Activated CD8-positive, alpha-beta T cell treated with anti-CD3 and anti-CD28 coated beads for 36 hours (primary cell): ENCODE measurements around the gene HRH3. TPM values are rescaled to one million over a fixed set of nuclear protein-coding genes. Genes with fewer than 3 reads are reported as not detected.

Experiments
- ATAC-seq: fragments of 200-7000 bp; cut with Tn5 transposase; one replicate; pipeline ENCODE4 v1.10.0; 2021; ENCODE audit warnings: mild to moderate bottlenecking, moderate library complexity
- CTCF ChIA-PET: fragments of 350-600 bp; sonication (Branson Sonifier 250); formaldehyde crosslinking; loops from one replicate; lab custom pipeline; 2021; ENCODE audit warnings: antibody characterized with exemption; lab: Charles Lee
- POLR2A ChIA-PET: fragments of 350-600 bp; sonication (Branson Sonifier 250); formaldehyde crosslinking; loops from one replicate; lab custom pipeline; 2021; ENCODE audit warnings: antibody characterized with exemption; lab: Charles Lee
- DNase-seq: peaks from one replicate; pipeline ENCODE4 v3.0.0-alpha.2; 2020
- H3K27ac Mint-ChIP-seq: one replicate; pipeline ENCODE4 v1.8.0; 2021; ENCODE audit warnings: mild to moderate bottlenecking, mixed read lengths
- H3K27me3 Mint-ChIP-seq: one replicate; pipeline ENCODE4 v1.8.0; 2021; ENCODE audit warnings: mixed read lengths
- H3K36me3 Mint-ChIP-seq: one replicate; pipeline ENCODE4 v1.8.0; 2021; ENCODE audit warnings: low read depth, mixed read lengths
- H3K4me1 Mint-ChIP-seq: one replicate; pipeline ENCODE4 v1.8.0; 2021; ENCODE audit warnings: low read depth, mixed read lengths
- H3K4me3 Mint-ChIP-seq: one replicate; pipeline ENCODE4 v1.8.0; 2021; ENCODE audit warnings: mild to moderate bottlenecking, moderate library complexity, mixed read lengths
- H3K9me3 Mint-ChIP-seq: one replicate; pipeline ENCODE4 v1.8.0; 2021; ENCODE audit warnings: mixed read lengths
- CTCF ChIP-seq: fragments of 200-600 bp; IDR thresholded peaks from one replicate; pipeline ENCODE4 v1.8.0; 2022; ENCODE audit warnings: antibody characterized with exemption, mild to moderate bottlenecking
- intact Hi-C: fragments of 100-400 bp; cut with micrococcal nuclease; formaldehyde crosslinking; loops from one replicate; pipeline ENCODE4 v1.10.0; 2022
- total RNA-seq, 2 experiments: library from RNA; stranded (reverse); gene quantifications; one replicate each; pipeline ENCODE4 v1.2.3, GENCODE V29; 2021

The HRH3 gene
- total RNA-seq, 2 experiments from 2014 or later, result not detected

- no peak for DNase-seq
- Mint-ChIP-seq H3K27ac (no peak overlapping the region), H3K27me3 (no peaks in the 10 kb centered on the region), H3K9me3 (no peaks in the 10 kb centered on the region), H3K36me3 (peaks cover 8% of the 10 kb centered on the region), H3K4me1 (peaks cover 20% of the 10 kb centered on the region), H3K4me3 (no peak overlapping the region)
- ChIA-PET CTCF (interaction anchor here (1.7 kb wide), 1 partner anchor 181 kb away, joined by 5 read pairs; no protein-coding TSS in a partner anchor), POLR2A (no interaction called here)
- intact Hi-C loops, result no loop called here
- TF ChIP-seq CTCF, result no peak
- no peak for ATAC-seq
These were observed 28.1 kb downstream of the HRH3 start for GRCh38 chr20:62191781-62192559.

GRCh38 chr20:62190639-62191411, 29.3 kb downstream of the HRH3 start:
- no peaks in the 10 kb centered on the region for H3K27me3 Mint-ChIP-seq
- no peaks in the 10 kb centered on the region for H3K9me3 Mint-ChIP-seq
- no peak for ATAC-seq
- H3K4me3 Mint-ChIP-seq, result no peak overlapping the region
- H3K4me1 Mint-ChIP-seq, result peaks cover 26% of the 10 kb centered on the region
- no peak overlapping the region for H3K27ac Mint-ChIP-seq
- TF ChIP-seq CTCF, result no peak
- intact Hi-C loops, result no loop called here
- POLR2A ChIA-PET, result no interaction called here
- CTCF ChIA-PET, result interaction anchor here (1.7 kb wide), 1 partner anchor 180 kb away, joined by 5 read pairs; no protein-coding TSS in a partner anchor
- no peak for DNase-seq
- H3K36me3 Mint-ChIP-seq, result peaks cover 8% of the 10 kb centered on the region

- H3K27me3 Mint-ChIP-seq, result no peaks in the 10 kb centered on the region
- ChIA-PET CTCF (interaction anchor here (1.0 kb wide), 1 partner anchor 177 kb away, joined by 4 read pairs; no protein-coding TSS in a partner anchor), POLR2A (no interaction called here)
- peaks cover 6% of the 10 kb centered on the region for H3K36me3 Mint-ChIP-seq
- no peaks in the 10 kb centered on the region for H3K9me3 Mint-ChIP-seq
- no peak for DNase-seq
- no peak for ATAC-seq
- peaks cover 34% of the 10 kb centered on the region for H3K4me1 Mint-ChIP-seq
- TF ChIP-seq CTCF, result no peak
- H3K4me3 Mint-ChIP-seq, result no peak overlapping the region
- intact Hi-C loops, result no loop called here
- peak overlapping the region; percentile 41 for H3K27ac Mint-ChIP-seq
These were observed 32.9 kb downstream of the HRH3 start for GRCh38 chr20:62186887-62187866.

GRCh38 chr20:62186096-62186426, 34.0 kb downstream of the HRH3 start:
- Mint-ChIP-seq H3K9me3 (no peaks in the 10 kb centered on the region), H3K4me3 (no peak overlapping the region), H3K36me3 (peaks cover 6% of the 10 kb centered on the region), H3K27me3 (no peaks in the 10 kb centered on the region), H3K27ac (no peak overlapping the region), H3K4me1 (peaks cover 38% of the 10 kb centered on the region)
- ChIA-PET CTCF (no interaction called here), POLR2A (no interaction called here)
- intact Hi-C loops, result no loop called here
- DNase-seq, result no peak
- TF ChIP-seq CTCF, result no peak
- ATAC-seq, result no peak
